Skeletal muscle cell (primary cell): Measurements from ENCODE around the gene DND1.
"Not testable (repeated sequence)": the region's sequence is repeated elsewhere in the genome, so short reads cannot be mapped to it uniquely, and the experiment has no call there.

Source experiments
- DNase-seq: peaks from one replicate; pipeline ENCODE4 v3.0.0-alpha.2; 2010; ENCODE audit warnings: low read depth
- H3K4me3 ChIP-seq: 2 replicates; pipeline ENCODE4 v1.5.1; 2011; ENCODE audit warnings: low read depth, mild to moderate bottlenecking, control low read depth, low read length, moderate library complexity

Gene DND1

DNA sequence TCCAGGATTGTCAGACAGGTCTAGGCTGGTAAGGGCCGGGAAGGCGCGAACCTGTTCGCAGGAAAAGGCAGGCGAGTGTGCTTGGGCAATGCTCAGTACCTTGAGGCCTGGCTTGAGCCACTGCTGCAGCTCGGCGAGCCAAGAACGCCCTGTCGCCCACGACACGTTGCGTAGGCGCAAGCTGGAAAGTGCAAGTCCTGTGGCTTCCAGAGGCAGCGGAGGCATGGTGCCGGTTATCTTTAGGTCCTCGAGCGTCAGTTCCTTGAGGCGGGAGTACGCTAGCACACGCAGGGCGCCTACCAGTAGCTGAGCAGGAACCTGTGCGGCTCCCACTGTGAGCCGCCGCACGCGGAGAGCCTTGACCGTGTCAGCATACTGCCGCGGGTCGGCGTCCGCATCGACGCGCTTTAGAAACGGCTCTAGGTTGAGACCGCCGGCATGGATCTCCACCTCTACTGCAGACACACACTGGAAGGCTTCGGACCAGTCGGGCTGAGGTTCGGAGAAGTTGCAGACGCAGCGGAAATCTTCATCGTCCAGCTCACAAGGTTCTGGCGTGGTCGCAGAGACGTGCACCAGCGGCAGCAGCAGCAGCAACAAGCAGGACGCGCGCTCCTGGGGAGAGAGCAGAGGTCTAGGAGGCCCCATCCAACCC, 40.9 kb downstream of the DND1 start:
- H3K4me3 ChIP-seq = peak overlapping the region; percentile 42
- DNase-seq = no peak

DNA sequence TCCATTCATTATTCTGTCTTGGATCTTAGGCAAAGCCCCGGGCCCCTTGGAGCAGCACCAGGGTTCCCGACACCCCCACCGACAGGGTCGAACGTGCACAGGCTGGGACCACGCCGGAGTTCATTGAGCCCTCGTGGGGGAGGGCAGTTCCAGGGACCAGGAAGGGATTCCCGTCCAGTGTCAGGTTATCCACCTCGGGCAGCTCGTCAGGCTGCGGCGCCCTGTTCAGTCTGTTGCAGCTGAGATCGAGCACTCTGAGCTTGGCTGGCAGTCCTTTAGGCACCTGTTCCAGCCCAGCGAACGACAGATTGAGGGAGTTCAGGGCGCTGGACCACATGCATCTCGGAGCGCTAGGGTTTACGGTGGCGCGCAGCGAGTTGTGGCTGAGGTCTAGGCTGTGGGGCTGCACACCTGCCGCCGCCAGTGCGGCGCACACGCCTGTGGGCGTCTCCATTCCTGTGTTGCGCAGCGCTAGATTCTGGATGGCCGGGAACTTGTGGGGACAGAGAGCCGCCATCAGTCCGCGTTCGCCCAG, 41.5 kb downstream of the DND1 start:
- no peak for DNase-seq
- H3K4me3 ChIP-seq = peak overlapping the region; percentile 42

DNA sequence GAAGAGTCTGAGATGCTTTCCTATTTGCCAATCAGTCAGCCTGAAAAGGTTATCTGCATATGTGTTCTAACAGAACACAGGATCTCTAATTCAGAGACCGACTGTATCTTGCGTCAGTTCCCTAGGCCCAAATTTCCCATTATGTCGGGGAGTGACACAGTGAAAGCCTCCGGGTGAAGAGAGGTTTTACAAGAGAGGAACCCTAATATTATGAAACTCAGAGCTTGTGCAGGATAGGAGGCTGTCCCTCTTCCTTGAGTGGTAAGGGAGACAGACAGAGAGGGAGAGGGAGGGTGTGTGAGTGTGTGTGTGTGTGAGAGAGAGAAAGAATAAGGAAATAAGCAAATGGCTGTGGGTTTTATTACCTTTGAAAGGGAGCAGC, 42.3 kb downstream of the DND1 start:
- no peak for DNase-seq
- H3K4me3 ChIP-seq = no peak overlapping the region

DNA sequence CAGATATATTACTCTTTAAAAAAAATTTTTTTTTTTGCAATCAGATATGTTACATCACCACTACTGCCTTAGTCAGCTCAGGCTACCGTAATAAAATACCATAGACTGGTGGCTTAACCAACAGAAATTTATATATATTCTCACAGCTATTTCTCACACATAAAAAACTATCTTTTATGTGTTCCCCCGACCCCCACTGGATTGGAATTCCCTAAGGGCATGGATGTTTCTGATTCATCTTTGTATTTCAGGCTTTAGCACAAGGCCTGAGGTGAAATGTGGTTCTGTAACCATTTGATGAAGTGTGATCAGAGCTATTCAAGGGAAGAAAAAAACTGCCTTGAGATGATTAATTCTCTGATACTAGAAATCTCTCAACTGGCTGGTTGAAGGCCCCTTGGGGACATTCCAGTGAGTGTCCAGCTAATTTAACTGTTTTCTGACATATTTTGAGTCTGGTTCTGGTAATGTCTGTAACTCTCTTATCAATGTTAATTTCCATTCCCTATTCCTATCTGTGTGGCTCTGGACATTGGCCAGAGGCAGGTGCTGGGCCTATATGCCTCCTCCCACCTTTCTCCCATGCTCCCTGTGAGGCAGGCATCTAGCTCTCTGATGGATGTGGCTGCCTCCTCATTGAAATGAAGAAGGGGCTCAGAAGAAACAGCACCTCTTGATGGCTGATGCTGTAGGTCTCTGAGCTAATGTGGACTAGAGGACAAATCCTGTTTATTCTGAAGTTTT, 42.9 kb downstream of the DND1 start:
- H3K4me3 ChIP-seq = no peak overlapping the region
- DNase-seq = no peak

DNA sequence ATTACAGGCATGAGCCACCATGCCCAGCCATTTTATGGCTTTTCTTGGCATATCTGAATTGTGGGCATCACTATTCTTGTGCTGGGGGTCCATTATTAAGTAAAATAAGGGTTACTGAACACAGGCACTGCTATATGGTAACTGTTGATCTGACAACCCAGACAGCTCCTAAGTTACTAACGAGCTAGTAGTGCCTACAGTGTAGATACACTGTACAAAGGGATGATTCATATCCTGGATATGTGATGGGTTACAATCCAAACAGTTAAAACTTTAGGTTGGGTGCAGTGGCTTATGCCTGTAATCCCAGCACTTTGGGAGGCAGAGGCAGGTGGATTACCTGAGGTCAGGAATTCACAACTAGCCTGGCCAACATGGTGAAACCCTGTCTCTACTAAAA, 44.7 kb downstream of the DND1 start:
- H3K4me3 ChIP-seq = no peak overlapping the region
- no peak for DNase-seq

DNA sequence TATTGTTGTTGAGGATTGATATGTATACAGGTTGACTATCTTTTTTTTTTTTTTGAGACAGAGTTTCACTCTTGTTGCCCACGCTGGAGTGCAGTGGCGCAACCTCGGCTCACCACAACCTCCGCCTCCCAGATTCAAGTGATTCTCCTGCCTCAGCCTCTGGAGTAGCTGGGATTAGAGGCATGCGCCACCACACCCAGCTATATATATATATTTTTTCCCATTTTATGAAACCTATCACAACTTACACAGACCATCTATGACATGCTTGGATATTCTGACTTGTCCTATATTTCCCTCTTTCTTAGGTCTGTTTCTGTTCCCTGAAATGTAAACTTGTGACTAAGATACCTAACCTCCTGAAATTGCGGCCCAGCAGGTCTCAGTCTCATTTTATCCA, 45.4 kb downstream of the DND1 start:
- no peak overlapping the region for H3K4me3 ChIP-seq
- DNase-seq = no peak

DNA sequence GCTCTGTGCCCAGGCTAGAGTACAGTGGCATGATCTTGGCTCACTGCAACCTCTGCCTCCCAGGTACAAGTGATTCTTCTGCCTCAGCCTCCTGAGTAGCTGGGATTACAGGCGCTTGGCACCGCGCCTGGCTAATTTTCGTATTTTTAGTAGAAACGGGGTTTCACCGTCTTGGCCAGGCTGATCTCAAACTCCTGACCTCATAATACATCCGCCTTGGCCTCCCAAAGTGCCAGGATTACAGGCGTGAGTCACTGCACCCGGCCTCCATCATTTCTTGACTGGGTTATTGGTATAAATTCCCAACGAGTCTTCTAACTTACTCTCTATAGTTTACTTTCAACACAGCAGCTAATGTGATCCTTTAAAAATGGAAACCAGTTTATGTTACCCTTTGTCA, 48.5 kb downstream of the DND1 start:
- not testable (repeated sequence) for H3K4me3 ChIP-seq

DNA sequence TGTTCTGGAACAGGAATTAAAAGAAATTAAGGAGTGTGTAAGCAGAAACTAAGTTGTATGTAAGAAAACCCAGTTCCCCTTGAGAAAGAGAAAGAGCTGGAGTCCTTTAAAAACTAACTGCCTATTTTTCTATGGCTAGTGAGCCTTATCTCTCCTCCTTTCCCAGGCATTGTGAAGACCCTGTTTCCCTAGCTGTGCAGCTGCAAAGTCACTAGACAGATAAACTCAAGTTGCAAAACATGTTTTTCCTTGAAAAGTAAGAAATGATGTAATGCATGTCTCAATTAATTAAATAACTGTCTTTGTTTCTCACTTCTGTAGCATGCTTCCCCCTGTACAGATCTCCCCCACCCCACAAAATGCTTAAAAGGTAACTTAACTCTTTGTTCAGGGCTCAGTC, 50.3 kb downstream of the DND1 start:
- not testable (repeated sequence) for DNase-seq, H3K4me3 ChIP-seq

More for the DNA sequence above, 48.5 kb downstream of the DND1 start:
- DNase-seq = not testable (repeated sequence)

DNA sequence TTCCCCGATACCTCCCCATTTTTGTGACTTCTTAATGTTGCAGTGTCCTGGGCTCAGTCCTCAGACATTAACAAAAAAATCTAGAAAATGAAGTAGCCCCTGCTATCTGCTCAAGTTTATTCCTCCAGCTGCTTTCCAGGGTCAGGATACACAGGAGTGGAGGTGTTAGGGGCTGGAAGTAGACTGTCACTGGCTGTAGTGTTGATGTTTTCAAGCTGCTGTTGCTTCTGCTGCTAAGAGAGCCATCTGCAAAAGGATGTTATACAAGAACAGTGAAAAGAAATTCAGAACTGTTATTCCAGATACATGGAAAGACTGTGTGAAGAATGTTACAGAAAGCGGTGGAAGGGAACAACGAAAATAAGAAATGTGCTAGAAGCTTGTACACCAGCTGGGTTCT, 51.1 kb downstream of the DND1 start:
- H3K4me3 ChIP-seq = no peak overlapping the region
- DNase-seq = no peak
